Measurements from ENCODE around the gene GARS1.
A peak's percentile ranks its signal among the peaks of the same experiment; 100 is the strongest.
"Not testable (repeated sequence)": the region's sequence is repeated elsewhere in the genome, so short reads cannot be mapped to it uniquely, and the experiment has no call there.

Gene GARS1

DNA sequence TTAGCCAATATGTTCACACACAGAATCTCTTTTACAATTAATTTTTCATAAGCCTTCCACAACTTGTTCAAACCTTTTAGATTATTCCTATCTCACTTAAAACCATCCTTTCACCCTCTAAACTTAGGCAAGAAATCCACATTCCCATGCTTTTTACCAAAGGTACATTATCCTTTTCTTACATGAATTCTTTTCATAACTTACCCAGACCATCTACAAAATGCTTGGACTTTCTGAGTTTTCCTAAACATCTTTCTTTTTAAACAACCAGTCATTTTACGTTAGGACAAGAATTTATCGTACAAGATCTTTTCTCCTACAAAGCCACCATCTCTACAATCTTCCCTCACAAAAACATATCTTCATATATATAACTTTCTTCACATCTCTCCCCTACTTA is 18.8 kb upstream of the GARS1 start:
- no peak for DNase-seq (ENCODE audit: low read depth)

DNA sequence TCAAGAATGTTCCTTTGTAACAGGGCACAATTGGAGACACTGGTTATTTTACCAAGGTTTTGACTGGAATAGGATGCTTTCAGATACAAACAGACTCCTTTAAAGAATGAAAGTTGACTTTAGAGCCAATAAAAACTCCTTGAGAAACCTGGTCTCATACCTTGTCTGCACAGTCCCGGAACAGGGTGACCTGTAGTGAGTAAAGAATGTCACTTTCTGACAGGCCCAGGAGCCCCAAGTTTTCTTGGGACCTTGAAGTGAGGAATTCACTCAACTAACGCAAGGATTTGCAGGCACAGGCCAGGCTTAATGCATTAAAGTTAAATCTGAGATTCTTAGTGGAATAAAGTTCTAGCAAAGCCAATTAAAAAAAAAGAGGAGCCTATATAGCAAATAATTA is 11.5 kb upstream of the GARS1 start:
- DNase-seq (ENCODE audit: low read depth) = no peak

DNA sequence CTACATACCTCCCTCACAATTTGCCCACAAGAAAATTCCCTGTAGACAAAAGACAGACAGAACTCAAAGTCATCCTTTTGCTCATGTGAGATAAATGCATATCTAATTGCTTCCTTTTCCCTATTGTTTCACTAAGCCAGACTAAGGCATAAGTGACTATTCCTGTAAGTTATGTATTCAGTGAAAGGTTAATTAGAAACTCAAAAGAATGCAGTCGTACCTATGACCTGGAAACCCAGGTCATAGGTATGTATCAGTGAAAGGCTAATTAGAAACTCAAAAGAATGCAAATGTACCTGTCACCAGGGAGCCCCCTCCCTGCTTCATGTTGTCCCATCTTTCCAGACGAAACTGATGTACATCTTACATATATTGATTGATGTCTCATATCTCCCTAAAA is 10.3 kb upstream of the GARS1 start:
- DNase-seq (ENCODE audit: low read depth) = no peak

DNA sequence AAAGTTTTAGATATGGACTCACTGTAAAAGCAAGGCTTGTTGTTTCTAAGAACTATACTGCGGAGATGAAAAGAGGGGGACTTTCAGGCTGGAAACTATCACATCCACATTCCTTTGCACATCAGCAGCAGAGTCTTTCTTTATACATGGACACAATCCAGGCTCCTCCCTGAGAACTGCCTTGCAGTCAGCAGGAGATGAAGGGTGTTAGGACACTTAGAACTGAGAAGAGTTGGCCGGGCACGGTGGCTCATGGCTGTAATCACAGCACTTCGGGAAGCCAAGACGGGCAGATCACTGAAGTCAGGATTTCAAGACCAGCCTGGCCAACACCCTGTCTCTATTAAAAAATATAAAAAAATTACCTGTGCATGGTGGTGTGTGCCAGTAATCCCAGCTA is 9.7 kb upstream of the GARS1 start:
- DNase-seq (ENCODE audit: low read depth) = no peak

DNA sequence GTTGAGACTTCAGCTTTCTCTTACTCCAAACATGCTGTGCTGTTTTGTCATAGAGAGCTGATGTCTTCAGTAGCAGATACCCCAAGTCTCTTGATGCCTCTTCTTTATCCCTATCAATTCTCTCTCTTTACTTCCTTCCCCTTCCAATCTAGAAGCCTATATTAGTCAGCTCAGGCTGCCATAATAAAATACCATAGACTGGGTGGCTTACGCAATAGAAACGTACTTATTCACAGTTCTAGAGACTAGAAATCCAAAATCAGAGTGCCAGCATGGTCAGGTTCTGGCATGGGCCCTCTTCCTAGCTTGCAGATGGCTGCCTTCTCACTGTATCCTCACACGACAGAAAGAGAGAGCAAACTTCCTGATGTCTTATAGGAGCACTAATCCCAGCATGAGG is 9.0 kb upstream of the GARS1 start:
- no peak for DNase-seq (ENCODE audit: low read depth)

DNA sequence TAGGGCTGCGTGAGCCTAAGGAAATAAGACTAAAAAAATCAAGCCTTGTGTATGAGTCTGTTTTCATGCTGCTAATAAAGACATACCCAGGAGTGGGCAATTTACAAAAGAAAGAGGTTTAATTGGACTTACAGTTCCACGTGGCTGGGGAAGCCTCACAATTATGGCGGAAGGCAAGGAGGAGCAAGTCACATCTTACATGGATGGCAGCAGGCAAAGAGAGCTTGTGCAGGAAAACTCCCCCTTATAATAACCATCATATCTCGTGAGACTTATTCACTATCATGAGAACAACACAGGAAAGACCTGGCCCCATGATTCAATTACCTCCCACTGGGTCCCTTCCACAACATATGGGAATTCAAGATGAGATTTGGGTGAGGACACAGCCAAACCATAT is 7.1 kb upstream of the GARS1 start:
- not testable (repeated sequence) for DNase-seq (ENCODE audit: low read depth)

DNA sequence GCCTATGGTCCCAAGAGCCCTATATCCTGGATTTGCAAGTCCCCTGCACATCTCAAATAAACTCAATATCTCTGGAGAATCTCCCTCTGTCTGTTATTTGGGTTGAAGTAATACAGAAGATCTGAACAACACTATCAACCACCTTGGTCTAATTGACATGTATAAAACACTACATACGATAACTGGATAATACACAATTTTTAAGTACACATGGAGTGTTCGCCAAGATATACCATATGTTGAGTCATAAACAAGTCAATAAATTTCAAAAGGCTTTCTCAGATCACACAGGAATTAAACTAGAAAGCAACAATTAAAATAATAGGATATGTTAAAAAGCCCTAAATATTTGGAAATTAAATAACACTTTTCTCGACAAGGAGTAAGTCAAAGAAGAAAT is 5.6 kb upstream of the GARS1 start:
- no peak for DNase-seq (ENCODE audit: low read depth)

DNA sequence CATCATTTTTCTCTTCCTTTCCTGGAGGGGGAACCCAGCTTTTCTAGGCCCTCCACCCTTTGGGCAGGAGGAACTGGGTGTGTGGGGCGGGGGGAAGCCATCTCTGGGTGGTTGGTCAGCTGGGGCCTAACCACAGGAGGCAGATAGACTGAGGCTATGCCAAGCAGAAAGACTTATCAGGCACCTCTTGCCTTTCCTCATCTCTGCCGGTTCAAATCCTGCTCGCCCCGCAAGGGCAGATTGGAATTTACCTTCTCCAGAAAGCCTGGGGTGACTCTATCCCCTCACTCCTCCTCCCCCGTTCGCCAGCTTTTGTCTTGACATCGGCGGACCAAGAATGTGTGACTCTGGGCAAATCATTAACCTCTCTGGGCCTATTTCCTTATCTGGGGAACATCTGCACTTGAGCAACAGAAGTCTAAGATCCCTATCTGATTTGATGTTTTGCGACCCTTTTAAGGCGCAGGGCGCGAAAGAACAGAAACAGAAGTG is 584 bp upstream of the GARS1 start:
- peak; percentile 2 for DNase-seq (ENCODE audit: low read depth)

DNA sequence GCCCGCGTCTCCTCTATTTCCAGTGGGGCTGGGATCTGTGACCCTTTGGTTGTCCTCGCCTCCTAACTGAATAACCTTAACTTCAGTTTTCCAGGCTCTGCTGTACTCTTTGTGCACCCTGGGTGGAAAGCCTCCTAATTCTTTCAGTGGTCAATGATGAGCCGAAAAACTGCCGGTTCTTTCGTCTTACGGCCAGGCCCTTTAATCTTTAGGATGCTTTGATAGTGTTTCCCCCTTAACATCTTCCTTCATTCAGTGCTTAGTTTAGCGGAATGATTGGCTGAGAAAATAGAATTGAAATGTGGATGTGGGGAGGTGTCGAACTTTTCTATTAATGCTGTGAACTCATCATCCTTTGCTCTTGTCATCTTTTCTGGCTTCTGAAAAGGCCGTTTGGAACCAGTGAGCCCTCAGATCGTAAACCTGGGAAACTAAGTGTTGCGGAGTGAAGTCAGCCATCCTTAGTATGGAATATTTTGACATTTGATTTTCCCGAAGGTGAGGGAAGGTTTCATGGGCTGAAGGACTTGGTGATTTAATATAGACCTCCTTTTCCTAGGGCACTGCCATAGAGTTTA is 847 bp downstream of the GARS1 start:
- no peak for DNase-seq (ENCODE audit: low read depth)

GRCh38 chr7:30596014-30596641 is 1.4 kb downstream of the GARS1 start:
- DNase-seq (ENCODE audit: low read depth) = no peak

GRCh38 chr7:30596721-30597120 is 2.0 kb downstream of the GARS1 start:
- no peak for DNase-seq (ENCODE audit: low read depth)

DNA sequence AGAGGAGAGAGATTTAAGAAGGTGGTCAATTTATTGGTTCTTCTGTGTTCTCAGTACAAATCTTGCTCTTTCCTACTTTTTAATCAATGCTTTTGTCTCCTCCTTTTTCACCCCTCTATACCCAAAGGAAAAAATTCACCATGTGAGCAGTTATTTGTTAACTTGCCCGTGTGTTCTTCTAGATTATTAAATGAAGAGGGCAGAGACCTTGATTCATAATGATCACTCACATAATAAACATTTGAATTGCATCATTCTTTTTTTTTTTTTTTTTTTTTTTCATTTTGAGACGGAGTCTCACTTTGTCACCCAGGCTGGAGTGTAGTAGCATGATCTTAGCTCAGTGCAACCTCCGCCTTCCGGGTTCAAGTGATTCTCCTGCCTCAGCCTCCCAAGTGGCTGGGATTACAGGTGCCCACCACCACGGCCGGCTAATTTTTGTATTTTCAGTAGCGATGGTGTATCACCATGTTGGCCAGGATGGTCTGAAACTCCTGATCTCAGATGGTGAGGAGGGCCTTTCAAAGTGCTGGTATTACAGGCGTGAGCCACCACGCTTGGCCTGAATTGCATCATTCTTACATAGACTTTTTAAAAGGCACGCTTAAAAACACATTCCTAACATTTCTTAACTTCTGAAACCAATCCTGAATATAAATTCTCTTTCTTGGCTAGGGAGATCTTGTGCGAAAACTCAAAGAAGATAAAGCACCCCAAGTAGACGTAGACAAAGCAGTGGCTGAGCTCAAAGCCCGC is 3.6 kb downstream of the GARS1 start:
- no peak for DNase-seq (ENCODE audit: low read depth)

DNA sequence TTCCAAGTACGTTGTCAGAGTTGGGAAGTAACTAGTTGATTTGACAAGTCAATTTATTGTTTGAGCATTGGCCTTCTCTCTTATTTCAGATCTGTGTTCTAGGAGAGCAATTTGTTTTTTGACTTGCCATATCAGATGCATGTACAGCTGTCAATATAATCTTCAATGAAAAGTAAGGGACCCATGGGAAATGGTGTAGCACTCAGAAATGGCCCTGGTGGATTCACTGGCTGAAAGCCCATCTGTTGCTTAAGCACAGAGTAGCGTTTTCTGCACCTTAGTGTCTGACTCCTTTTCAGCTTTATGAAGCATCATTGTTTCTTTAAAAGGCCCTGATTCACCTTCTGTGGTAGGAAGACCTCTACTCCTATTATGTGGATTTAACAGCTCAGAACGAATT is 10.2 kb downstream of the GARS1 start:
- no peak for DNase-seq (ENCODE audit: low read depth)

- DNase-seq (ENCODE audit: low read depth) = no peak
Measured at GRCh38 chr7:30605832-30606231, 11.2 kb downstream of the GARS1 start.

DNA sequence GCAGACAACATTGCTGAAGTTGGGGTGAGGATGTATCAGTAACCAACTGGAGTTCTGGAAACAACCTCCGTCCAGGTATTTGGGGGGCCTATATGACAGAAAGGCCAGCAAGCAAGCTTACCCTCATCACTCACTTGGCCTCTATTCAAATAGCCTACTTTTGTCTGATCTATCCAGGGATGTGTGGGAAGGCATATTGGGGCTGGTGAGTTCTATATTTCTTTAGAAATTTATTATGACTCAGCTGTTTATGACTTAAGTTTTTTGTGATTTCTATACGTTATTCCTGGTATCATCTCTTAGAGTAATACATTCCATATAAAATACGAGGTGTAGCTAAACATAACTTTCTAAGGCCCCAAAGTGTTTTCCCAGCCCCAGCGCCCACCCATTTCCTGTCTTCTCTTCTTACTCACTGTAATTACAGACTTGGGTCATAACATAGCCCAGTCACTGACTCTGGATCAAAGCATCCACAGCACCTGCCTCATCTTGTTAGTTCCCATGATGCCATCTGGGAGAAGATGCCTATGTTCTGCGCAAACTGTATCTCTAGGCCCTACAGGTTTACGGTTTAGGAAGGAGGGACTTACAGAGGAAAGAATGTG is 18.1 kb downstream of the GARS1 start:
- no peak for DNase-seq (ENCODE audit: low read depth)

GRCh38 chr7:30613366-30614325 is 19.0 kb downstream of the GARS1 start:
- no peak for DNase-seq (ENCODE audit: low read depth)

DNA sequence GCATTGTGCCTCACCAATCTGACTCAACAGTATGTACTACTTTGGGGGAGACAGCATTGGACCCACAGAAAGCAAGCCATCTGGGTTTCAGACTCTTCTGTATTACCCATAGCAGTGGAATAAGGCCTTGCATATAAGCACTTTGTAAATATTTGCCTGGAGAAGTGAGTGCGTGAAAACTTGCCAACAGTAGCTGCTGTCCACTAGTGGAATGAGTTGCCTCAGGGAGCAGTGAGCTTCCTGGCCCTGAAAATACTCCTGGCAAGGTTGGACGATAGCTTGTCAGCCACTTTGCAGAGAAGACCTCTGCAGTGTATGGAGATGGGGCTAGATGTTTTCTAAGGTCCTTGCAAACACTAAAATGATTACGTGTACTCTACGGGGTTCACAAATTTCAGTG is 21.6 kb downstream of the GARS1 start:
- no peak for DNase-seq (ENCODE audit: low read depth)

- no peak for DNase-seq (ENCODE audit: low read depth)
Measured at GRCh38 chr7:30617359-30617758, 22.7 kb downstream of the GARS1 start.

DNA sequence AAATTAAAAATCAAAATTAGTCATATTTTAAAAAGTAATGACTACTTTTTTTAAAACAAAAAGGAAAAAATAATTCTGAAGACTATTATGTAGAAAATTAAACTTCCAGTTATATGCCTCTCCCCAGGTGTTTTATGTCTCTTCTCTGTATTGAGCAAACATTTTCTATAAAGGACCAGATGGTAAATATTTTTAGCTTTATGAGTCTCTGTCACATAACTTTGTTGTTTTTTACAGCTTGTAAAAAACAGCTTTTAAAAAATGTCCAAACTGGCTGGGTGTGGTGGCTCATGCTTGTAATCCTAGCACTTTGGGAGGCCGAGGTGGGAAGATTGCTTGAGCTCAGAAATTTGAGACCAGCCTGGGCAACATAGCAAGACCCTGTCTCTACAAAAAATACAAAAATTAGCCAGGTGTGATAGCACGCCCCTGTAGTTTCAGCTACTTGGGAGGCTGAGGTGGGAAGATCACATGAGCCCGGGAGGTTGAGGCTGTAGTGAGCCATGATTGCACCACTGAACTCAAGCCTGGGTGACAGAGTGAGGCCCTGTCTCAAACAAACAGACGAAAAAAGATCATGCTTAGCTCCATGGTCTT is 23.5 kb downstream of the GARS1 start:
- DNase-seq (ENCODE audit: low read depth) = no peak

GRCh38 chr7:30618961-30619360 is 24.3 kb downstream of the GARS1 start:
- DNase-seq (ENCODE audit: low read depth) = no peak

DNA sequence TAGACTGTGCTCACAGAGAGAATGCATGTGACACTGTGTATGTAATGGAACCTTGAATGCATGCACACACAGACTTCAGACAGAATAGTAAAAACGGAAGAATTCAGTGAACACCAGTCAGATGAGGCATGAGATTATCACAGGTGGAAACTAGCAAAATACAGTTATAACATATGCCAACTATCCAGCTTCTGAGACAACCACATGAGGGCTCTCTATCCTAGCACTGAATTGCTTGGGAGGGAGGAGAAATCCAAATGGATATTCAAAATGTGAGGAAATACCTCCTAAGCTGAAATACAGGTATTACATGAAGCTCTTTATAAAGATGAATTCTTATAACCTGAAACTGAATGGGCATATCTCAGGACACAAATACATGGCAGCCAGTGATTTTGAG is 30.6 kb downstream of the GARS1 start:
- no peak for DNase-seq (ENCODE audit: low read depth)

- DNase-seq (ENCODE audit: low read depth) = no peak
Measured at GRCh38 chr7:30627026-30627425, 32.3 kb downstream of the GARS1 start.

Measured in stimulated activated CD8-positive, alpha-beta memory T cell treated with anti-CD3 and anti-CD28 coated beads, Interleukin-15, amount 100 ng/mL, for 1 hour (primary cell).